Endothelial cell of umbilical vein (primary cell): ENCODE results near the gene MOB1B. TPM values are rescaled to one million over a fixed set of nuclear protein-coding genes. Genes with fewer than 3 reads are reported as not detected.

Source experiments
- BruUV-seq: library from RNA; stranded (reverse); fragments of 400-500 nt; replicated peaks from 2 replicates; lab custom pipeline; 2021; lab: Mats Ljungman, UMichigan
- CTCF ChIA-PET: fragments of 300-600, 350-600 bp; sonication (Branson Sonifier 250); formaldehyde crosslinking; loops from one replicate; lab custom pipeline; 2021; ENCODE audit warnings: antibody characterized with exemption, inconsistent platforms; lab: Charles Lee
- POLR2A ChIA-PET: fragments of 300-600, 350-600 bp; sonication (Branson Sonifier 250); formaldehyde crosslinking; loops from one replicate; lab custom pipeline; 2021; ENCODE audit warnings: antibody characterized with exemption, inconsistent platforms; lab: Charles Lee
- DNase-seq: peaks from one replicate; pipeline ENCODE4 v3.0.0-alpha.2; 2011; ENCODE audit warnings: low read depth, low spot score
- FAIRE-seq: peaks from 2 replicates; lab custom pipeline; 2011; peaks lifted over from hg19 to GRCh38; lab: Jason Lieb, UNC
- H2AFZ ChIP-seq: 2 replicates; pipeline ENCODE4 v1.6.0; 2012; ENCODE audit warnings: low read depth, low read length, control low read depth, inconsistent platforms
- H3K27ac ChIP-seq: 2 replicates; pipeline ENCODE4 v1.5.1; 2011; ENCODE audit warnings: low read depth, mild to moderate bottlenecking, control low read depth, low read length, moderate library complexity; ENCODE audit not compliant: insufficient read depth
- H3K27me3 ChIP-seq, 2 experiments: 2 replicates each; pipeline versions ENCODE4 v1.6.0 to v1.6.1; 2011; ENCODE audit warnings: low read length in 2 of 2, mixed read lengths in 1 of 2; ENCODE audit not compliant: control insufficient read depth in 2 of 2, insufficient read depth in 2 of 2
- H3K36me3 ChIP-seq, 2 experiments: 2 replicates in 1 of 2; 3 replicates in 1 of 2; pipeline ENCODE4 v1.5.1; 2011; ENCODE audit warnings: low read length in 2 of 2, mild to moderate bottlenecking in 1 of 2, moderate library complexity in 1 of 2; ENCODE audit not compliant: control insufficient read depth in 2 of 2, insufficient read depth in 2 of 2; ENCODE audit errors: extremely low read depth in 1 of 2
- H3K4me1 ChIP-seq: 3 replicates; pipeline ENCODE4 v1.5.1; 2011; ENCODE audit warnings: mild to moderate bottlenecking, low read length; ENCODE audit not compliant: control insufficient read depth, insufficient read depth; ENCODE audit errors: extremely low read depth
- H3K4me2 ChIP-seq: 2 replicates; pipeline ENCODE4 v1.6.1; 2011; ENCODE audit warnings: low read length, control low read depth, mixed read lengths; ENCODE audit not compliant: insufficient read depth
- H3K4me3 ChIP-seq, 3 experiments: fragments of 200-600 bp in 1 of 3; sonication (generic), shearing (Covaris generic) in 1 of 3; replicated peaks in 1 of 3; 2 replicates each; pipeline ENCODE4 v1.5.1; 2011 to 2016; ENCODE audit warnings: control low read depth in 3 of 3, low read length in 3 of 3, mild to moderate bottlenecking in 2 of 3, inconsistent platforms in 1 of 3, low read depth in 1 of 3, moderate library complexity in 1 of 3; ENCODE audit not compliant: insufficient read depth in 1 of 3
- H3K79me2 ChIP-seq: 2 replicates; pipeline ENCODE4 v1.6.0; 2012; ENCODE audit warnings: low read length, inconsistent platforms; ENCODE audit not compliant: control insufficient read depth, insufficient read depth
- H3K9ac ChIP-seq: replicated peaks from 2 replicates; pipeline ENCODE3; 2011; ENCODE audit warnings: low read length, control low read depth; ENCODE audit not compliant: insufficient read depth; ENCODE audit errors: extremely low read depth
- H3K9me1 ChIP-seq: replicated peaks from 3 replicates; pipeline ENCODE4 v1.6.0; 2011; ENCODE audit warnings: mild to moderate bottlenecking, low read length; ENCODE audit not compliant: control insufficient read depth, insufficient read depth; ENCODE audit errors: extremely low read depth
- H3K9me3 ChIP-seq: replicated peaks from 2 replicates; pipeline ENCODE4 v1.5.1; 2012; ENCODE audit warnings: low read length, inconsistent platforms; ENCODE audit not compliant: control insufficient read depth, insufficient read depth
- H4K20me1 ChIP-seq: replicated peaks from 2 replicates; pipeline ENCODE3; 2011; ENCODE audit warnings: mild to moderate bottlenecking, low read length; ENCODE audit not compliant: control insufficient read depth, insufficient read depth; ENCODE audit errors: extremely low read depth
- EZH2 ChIP-seq: IDR thresholded peaks from 2 replicates; pipeline ENCODE4 v1.6.1; 2012; ENCODE audit warnings: borderline replicate concordance, low read depth, mild to moderate bottlenecking, moderate library complexity, low read length, inconsistent platforms; ENCODE audit not compliant: severe bottlenecking
- FOS ChIP-seq: IDR thresholded peaks from 2 replicates; pipeline ENCODE4 v1.6.1; 2011; ENCODE audit warnings: mild to moderate bottlenecking, low read length, moderate library complexity, borderline replicate concordance; ENCODE audit not compliant: insufficient read depth
- GATA2 ChIP-seq: IDR thresholded peaks from 2 replicates; pipeline ENCODE4 v1.7.0; 2011; ENCODE audit warnings: low read depth, mild to moderate bottlenecking, moderate library complexity, mixed read lengths, low read length; ENCODE audit not compliant: insufficient read length, insufficient read depth
- JUN ChIP-seq: IDR thresholded peaks from 2 replicates; pipeline ENCODE4 v1.6.1; 2011; ENCODE audit warnings: borderline replicate concordance, low read depth; ENCODE audit not compliant: insufficient read length, insufficient read depth
- POLR2A ChIP-seq: IDR thresholded peaks from 2 replicates; pipeline ENCODE4 v1.6.1; 2012; ENCODE audit warnings: low read depth, mild to moderate bottlenecking, control low read depth, low read length
- dilution Hi-C: fragments of 300-500 bp; cut with MboI; formaldehyde crosslinking; loops from one replicate; pipeline ENCODE4 v1.15.0; 2019; ENCODE audit warnings: low sequenced_read_pairs; ENCODE audit not compliant: extremely low pct_ligation_motif_present
- intact Hi-C: fragments of 100-400 bp; cut with micrococcal nuclease; formaldehyde crosslinking; loops from one replicate; pipeline ENCODE4 v1.10.0; 2022
- polyA plus RNA-seq, 4 experiments: library from polyadenylated mRNA; depleted of rRNA in 3 of 4; stranded (reverse) in 3 of 4; unstranded in 1 of 4; fragments of >200 nt; gene quantifications; 2 replicates each; pipeline versions ENCODE4 v1.2.1 to v1.2.3, GENCODE V29; 2011 to 2012; ENCODE audit warnings: missing spikeins in 1 of 4
- total RNA-seq: library from RNA; stranded (reverse); gene quantifications from 2 replicates; pipeline ENCODE4 v1.2.3, GENCODE V29; 2021
- TF ChIP-seq, protein P1 (sequence below), 2 donors: IDR thresholded peaks; 1 replicate in 1 of 2; 2 replicates in 1 of 2; pipeline ENCODE4 v1.5.1; 2011; ENCODE audit warnings: low read length in 2 of 2, mild to moderate bottlenecking in 2 of 2, moderate library complexity in 2 of 2, control low read depth in 1 of 2, inconsistent platforms in 1 of 2, low read depth in 1 of 2; ENCODE audit not compliant: insufficient read depth in 1 of 2; ENCODE audit errors: extremely low read depth in 1 of 2
- TF ChIP-seq, protein P2 (sequence below): IDR thresholded peaks from 2 replicates; pipeline ENCODE4 v1.6.1; 2011; ENCODE audit not compliant: insufficient read depth, insufficient read length

Gene MOB1B
- total and polyA plus RNA-seq, 2 donors (not counting 3 experiments of a cell fraction or from before 2014, with no cell fraction given) = 4.3 to 23.9 TPM

DNA sequence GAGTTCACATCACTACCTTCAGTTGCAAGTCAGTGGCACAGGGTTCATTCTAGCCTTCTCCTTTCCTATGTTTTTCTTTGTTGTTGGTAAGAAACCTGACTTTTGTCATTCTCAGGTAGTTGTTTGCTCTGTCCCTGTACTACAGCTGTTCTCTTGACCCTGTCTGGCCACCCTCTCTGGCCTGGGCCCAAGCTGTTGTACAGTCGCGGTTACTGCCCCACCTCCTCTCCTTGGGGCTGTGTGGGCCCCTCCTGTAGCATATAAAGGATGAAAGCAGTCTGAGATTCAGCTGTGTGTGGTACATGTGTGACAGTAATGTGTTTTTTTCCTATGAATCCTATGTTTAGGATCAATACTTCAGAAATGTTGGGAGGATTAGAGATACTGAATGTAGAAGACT is 12.5 kb downstream of the MOB1B start:
- Histone ChIP-seq H3K4me1 (no peaks in the 10 kb centered on the region), H2AFZ (no peak overlapping the region), H4K20me1 (peaks cover 3% of the 10 kb centered on the region), H3K27me3 (no peaks in the 10 kb centered on the region), H3K79me2 (peaks cover 69% of the 10 kb centered on the region), H3K36me3 (no peaks in the 10 kb centered on the region), H3K9me3 (no peaks in the 10 kb centered on the region), H3K27ac (no peak overlapping the region), H3K9ac (no peak overlapping the region), H3K4me2 (no peak overlapping the region), H3K9me1 (peaks cover 4% of the 10 kb centered on the region), H3K4me3 (no peak overlapping the region)
- POLR2A ChIA-PET = no interaction called here
- TF ChIP-seq, protein P1, sequence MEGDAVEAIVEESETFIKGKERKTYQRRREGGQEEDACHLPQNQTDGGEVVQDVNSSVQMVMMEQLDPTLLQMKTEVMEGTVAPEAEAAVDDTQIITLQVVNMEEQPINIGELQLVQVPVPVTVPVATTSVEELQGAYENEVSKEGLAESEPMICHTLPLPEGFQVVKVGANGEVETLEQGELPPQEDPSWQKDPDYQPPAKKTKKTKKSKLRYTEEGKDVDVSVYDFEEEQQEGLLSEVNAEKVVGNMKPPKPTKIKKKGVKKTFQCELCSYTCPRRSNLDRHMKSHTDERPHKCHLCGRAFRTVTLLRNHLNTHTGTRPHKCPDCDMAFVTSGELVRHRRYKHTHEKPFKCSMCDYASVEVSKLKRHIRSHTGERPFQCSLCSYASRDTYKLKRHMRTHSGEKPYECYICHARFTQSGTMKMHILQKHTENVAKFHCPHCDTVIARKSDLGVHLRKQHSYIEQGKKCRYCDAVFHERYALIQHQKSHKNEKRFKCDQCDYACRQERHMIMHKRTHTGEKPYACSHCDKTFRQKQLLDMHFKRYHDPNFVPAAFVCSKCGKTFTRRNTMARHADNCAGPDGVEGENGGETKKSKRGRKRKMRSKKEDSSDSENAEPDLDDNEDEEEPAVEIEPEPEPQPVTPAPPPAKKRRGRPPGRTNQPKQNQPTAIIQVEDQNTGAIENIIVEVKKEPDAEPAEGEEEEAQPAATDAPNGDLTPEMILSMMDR (IDR thresholded peaks at IDR 0.05; ENCODE audit: extremely low read depth in 1 of 2, insufficient read depth in 1 of 2, low read depth in 1 of 2, low read length in 2 of 2) = no peak
- TF ChIP-seq FOS (no peak), EZH2 (no peak), JUN (no peak), POLR2A (no peak), GATA2 (no peak)
- TF ChIP-seq, protein P2, sequence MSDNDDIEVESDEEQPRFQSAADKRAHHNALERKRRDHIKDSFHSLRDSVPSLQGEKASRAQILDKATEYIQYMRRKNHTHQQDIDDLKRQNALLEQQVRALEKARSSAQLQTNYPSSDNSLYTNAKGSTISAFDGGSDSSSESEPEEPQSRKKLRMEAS = no peak
- BruUV-seq = no TSS peak
- no peak for FAIRE-seq
- CTCF ChIA-PET = interaction anchor here (0.6 to 1.4 kb wide), 3 partner anchors 8 to 95 kb away, joined by 3 to 5 read pairs (median 3); no protein-coding TSS in a partner anchor
- intact Hi-C loops (no loop called here), dilution Hi-C loops (no loop called here)
- no peak for DNase-seq
